ENCODE measurements around the gene LIG3. TPM values are rescaled to one million over a fixed set of nuclear protein-coding genes. Genes with fewer than 3 reads are reported as not detected.

Gene LIG3
- total and polyA plus RNA-seq, 2 experiments from 2014 or later, result 16.4 to 119 TPM

- no peak for TF ChIP-seq REST (IDR thresholded peaks at IDR 0.05; ENCODE audit: unreplicated experiment)
- TF ChIP-seq CTCF (conservative IDR thresholded peaks at IDR 0.05; ENCODE audit: low read depth in 2 of 2), result no peak
- no peak for TF ChIP-seq POLR2AphosphoS5 (IDR thresholded peaks at IDR 0.05; ENCODE audit: low read depth)
- no peak for TF ChIP-seq ZNF331 (CRISPR knock-in tag; IDR thresholded peaks at IDR 0.05; ENCODE audit: low read depth)
- no peak for TF ChIP-seq NANOG (IDR thresholded peaks at IDR 0.05; ENCODE audit: borderline replicate concordance)
- TF ChIP-seq EZH2 (IDR thresholded peaks at IDR 0.05; ENCODE audit: low read depth, unreplicated experiment), result no peak
- no peak for TF ChIP-seq ETS1 (IDR thresholded peaks at IDR 0.05)
- TF ChIP-seq STAT1 (IDR thresholded peaks at IDR 0.05; ENCODE audit: unreplicated experiment), result no peak
- no peak for TF ChIP-seq ZNF114 (CRISPR knock-in tag; IDR thresholded peaks at IDR 0.05)
- no peak for TF ChIP-seq CREB1 (CRISPR knock-in tag; IDR thresholded peaks at IDR 0.05; ENCODE audit: low read depth)
These were observed 70.9 kb downstream of the LIG3 start (continued) for GRCh38 chr17:35051183-35051578.

GRCh38 chr17:35051579-35052240, 71.4 kb downstream of the LIG3 start:
- H3K79me2 ChIP-seq (replicated peaks; ENCODE audit: insufficient read depth), result no peaks in the 10 kb centered on the region
- Mint-ChIP-seq H3K9me3 (no peaks in the 10 kb centered on the region), H3K27ac (no peak overlapping the region), H3K27me3 (ENCODE audit: insufficient read depth, low read depth, poor library complexity) (no peaks in the 10 kb centered on the region), H3K4me3 (no peak overlapping the region), H3K36me3 (ENCODE audit: low read depth) (0 out of 3 replicates have a peak, but pooled peaks cover 3% of the 10 kb centered on the region), H3K4me1 (peaks cover 24% of the 10 kb centered on the region)
- no peak overlapping the region for H3K27ac ChIP-seq (ENCODE audit: low read depth)
- no peak for ATAC-seq
- H3K27me3 ChIP-seq (ENCODE audit: insufficient read depth), result no peaks in the 10 kb centered on the region
- no peak for DNase-seq (ENCODE audit: low spot score)
- no peak overlapping the region for H3K4me2 ChIP-seq
- no peaks in the 10 kb centered on the region; the same call in 1 of the 2 replicates for H3K36me3 ChIP-seq (ENCODE audit: insufficient read depth)
- H4K20me1 ChIP-seq (replicated peaks; ENCODE audit: insufficient read depth), result no peaks in the 10 kb centered on the region; the same call in 1 of the 2 replicates
- H3F3A ChIP-seq (replicated peaks; ENCODE audit: low read depth), result 0 out of 2 replicates have a peak, but pooled peaks cover 3% of the 10 kb centered on the region
- H3K4me3 ChIP-seq, result no peak overlapping the region
- H3K4me1 ChIP-seq (ENCODE audit: insufficient read depth), result peaks cover 6% of the 10 kb centered on the region
- H3K9me2 ChIP-seq (ENCODE audit: insufficient read depth), result no peaks in the 10 kb centered on the region
- H2AFZ ChIP-seq, result no peak overlapping the region
- TF ChIP-seq JUNB (IDR thresholded peaks at IDR 0.05; ENCODE audit: unreplicated experiment) (no peak), ZNF114 (CRISPR knock-in tag; IDR thresholded peaks at IDR 0.05) (no peak), REST (IDR thresholded peaks at IDR 0.05; ENCODE audit: unreplicated experiment) (no peak), EZH2 (IDR thresholded peaks at IDR 0.05; ENCODE audit: low read depth, unreplicated experiment) (no peak), STAT1 (IDR thresholded peaks at IDR 0.05; ENCODE audit: unreplicated experiment) (no peak), ETS1 (IDR thresholded peaks at IDR 0.05) (no peak), EZH2phosphoT487 (IDR thresholded peaks at IDR 0.05; ENCODE audit: unreplicated experiment) (no peak), CREB1 (CRISPR knock-in tag; IDR thresholded peaks at IDR 0.05; ENCODE audit: low read depth) (no peak), CTCF (conservative IDR thresholded peaks at IDR 0.05; ENCODE audit: low read depth in 2 of 2) (no peak), ZNF331 (CRISPR knock-in tag; IDR thresholded peaks at IDR 0.05; ENCODE audit: low read depth) (no peak)
